ENCODE data around the gene SLC39A1. TPM values are rescaled to one million over a fixed set of nuclear protein-coding genes. Genes with fewer than 3 reads are reported as not detected.

Gene SLC39A1
- total and polyA plus RNA-seq, 9 of the 15 experiments (the other 6 are each of a cell fraction or from before 2014, with no cell fraction given): 9.9 to 81.1 (median 62.7) TPM

- TF ChIP-seq KLF1 (tag; IDR thresholded peaks at IDR 0.05) (no peak), ZNF57 (CRISPR knock-in tag; IDR thresholded peaks at IDR 0.05) (no peak), CHD4 (IDR thresholded peaks at IDR 0.05; ENCODE audit: insufficient read depth, insufficient replicate concordance, low read depth, low read length, poor library complexity, severe bottlenecking) (no peak), JUND (IDR thresholded peaks at IDR 0.05; ENCODE audit: borderline replicate concordance, low read depth, low read length) (peak; percentile 84), JUND (tag; IDR thresholded peaks at IDR 0.05; ENCODE audit: borderline replicate concordance, low read depth, low read length) (peak; percentile 89), THRAP3 (IDR thresholded peaks at IDR 0.05; ENCODE audit: borderline replicate concordance) (peak; percentile 68), THRB (CRISPR knock-in tag; conservative IDR thresholded peaks at IDR 0.05) (peak; percentile 66; the same call in 1 of the 2 replicates), POLR2H (tag; IDR thresholded peaks at IDR 0.05; ENCODE audit: low read depth) (peak; percentile 99), TAF15 (IDR thresholded peaks at IDR 0.05; ENCODE audit: low read depth, low read length) (no peak), BACH1 (tag; IDR thresholded peaks at IDR 0.05) (peak; percentile 87), U2AF2 (optimal IDR thresholded peaks at IDR 0.05; ENCODE audit: low read depth, low read length) (no peak), ELF2 (CRISPR knock-in tag; IDR thresholded peaks at IDR 0.05) (peak; percentile 92), MYC (IDR thresholded peaks at IDR 0.05; ENCODE audit: low read depth, low read length) (peak; percentile 95), MYC (CRISPR knock-in tag; IDR thresholded peaks at IDR 0.05; ENCODE audit: borderline replicate concordance, low read depth) (peak; percentile 82; the same call in 1 of the 2 replicates), NFXL1 (CRISPR knock-in tag; IDR thresholded peaks at IDR 0.05) (no peak), RNF2 (IDR thresholded peaks at IDR 0.05) (peak; percentile 71; the same call in 1 of the 2 replicates), ZNF589 (CRISPR knock-in tag; IDR thresholded peaks at IDR 0.05; ENCODE audit: low read depth) (peak; percentile 48; the same call in 1 of the 2 replicates), ZNF12 (CRISPR knock-in tag; IDR thresholded peaks at IDR 0.05) (no peak), FOXM1 (IDR thresholded peaks at IDR 0.05; ENCODE audit: low read depth) (no peak), FOXM1 (CRISPR knock-in tag; IDR thresholded peaks at IDR 0.05; ENCODE audit: low read depth) (peak; percentile 31; the same call in 1 of the 2 replicates)
- TF ChIP-seq, protein P1, sequence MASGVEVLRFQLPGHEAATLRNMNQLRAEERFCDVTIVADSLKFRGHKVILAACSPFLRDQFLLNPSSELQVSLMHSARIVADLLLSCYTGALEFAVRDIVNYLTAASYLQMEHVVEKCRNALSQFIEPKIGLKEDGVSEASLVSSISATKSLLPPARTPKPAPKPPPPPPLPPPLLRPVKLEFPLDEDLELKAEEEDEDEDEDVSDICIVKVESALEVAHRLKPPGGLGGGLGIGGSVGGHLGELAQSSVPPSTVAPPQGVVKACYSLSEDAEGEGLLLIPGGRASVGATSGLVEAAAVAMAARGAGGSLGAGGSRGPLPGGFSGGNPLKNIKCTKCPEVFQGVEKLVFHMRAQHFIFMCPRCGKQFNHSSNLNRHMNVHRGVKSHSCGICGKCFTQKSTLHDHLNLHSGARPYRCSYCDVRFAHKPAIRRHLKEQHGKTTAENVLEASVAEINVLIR (CRISPR knock-in tag; IDR thresholded peaks at IDR 0.05): peak; percentile 86
- TF ChIP-seq, protein P2, sequence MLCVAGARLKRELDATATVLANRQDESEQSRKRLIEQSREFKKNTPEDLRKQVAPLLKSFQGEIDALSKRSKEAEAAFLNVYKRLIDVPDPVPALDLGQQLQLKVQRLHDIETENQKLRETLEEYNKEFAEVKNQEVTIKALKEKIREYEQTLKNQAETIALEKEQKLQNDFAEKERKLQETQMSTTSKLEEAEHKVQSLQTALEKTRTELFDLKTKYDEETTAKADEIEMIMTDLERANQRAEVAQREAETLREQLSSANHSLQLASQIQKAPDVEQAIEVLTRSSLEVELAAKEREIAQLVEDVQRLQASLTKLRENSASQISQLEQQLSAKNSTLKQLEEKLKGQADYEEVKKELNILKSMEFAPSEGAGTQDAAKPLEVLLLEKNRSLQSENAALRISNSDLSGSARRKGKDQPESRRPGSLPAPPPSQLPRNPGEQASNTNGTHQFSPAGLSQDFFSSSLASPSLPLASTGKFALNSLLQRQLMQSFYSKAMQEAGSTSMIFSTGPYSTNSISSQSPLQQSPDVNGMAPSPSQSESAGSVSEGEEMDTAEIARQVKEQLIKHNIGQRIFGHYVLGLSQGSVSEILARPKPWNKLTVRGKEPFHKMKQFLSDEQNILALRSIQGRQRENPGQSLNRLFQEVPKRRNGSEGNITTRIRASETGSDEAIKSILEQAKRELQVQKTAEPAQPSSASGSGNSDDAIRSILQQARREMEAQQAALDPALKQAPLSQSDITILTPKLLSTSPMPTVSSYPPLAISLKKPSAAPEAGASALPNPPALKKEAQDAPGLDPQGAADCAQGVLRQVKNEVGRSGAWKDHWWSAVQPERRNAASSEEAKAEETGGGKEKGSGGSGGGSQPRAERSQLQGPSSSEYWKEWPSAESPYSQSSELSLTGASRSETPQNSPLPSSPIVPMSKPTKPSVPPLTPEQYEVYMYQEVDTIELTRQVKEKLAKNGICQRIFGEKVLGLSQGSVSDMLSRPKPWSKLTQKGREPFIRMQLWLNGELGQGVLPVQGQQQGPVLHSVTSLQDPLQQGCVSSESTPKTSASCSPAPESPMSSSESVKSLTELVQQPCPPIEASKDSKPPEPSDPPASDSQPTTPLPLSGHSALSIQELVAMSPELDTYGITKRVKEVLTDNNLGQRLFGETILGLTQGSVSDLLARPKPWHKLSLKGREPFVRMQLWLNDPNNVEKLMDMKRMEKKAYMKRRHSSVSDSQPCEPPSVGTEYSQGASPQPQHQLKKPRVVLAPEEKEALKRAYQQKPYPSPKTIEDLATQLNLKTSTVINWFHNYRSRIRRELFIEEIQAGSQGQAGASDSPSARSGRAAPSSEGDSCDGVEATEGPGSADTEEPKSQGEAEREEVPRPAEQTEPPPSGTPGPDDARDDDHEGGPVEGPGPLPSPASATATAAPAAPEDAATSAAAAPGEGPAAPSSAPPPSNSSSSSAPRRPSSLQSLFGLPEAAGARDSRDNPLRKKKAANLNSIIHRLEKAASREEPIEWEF (CRISPR knock-in tag; IDR thresholded peaks at IDR 0.05): peak; percentile 83; the same call in 1 of the 2 replicates
Measured at GRCh38 chr1:153990468-153991150, 27.3 kb upstream of the SLC39A1 start, which contains the start of gene RPS27 (continued).
